HEK293 (cell line): ENCODE measurements around the gene EXOC2.

ENCODE experiments used
- ATF2 ChIP-seq: fragments of 450-650 bp; formaldehyde crosslinking; IDR thresholded peaks from 2 replicates; pipeline ENCODE4 v1.5.1; 2016; ENCODE audit warnings: missing biosample characterization, missing genetic modification characterization, low read depth
- CTCF ChIP-seq: fragments of 450-650 bp; formaldehyde crosslinking; IDR thresholded peaks from 2 replicates; pipeline ENCODE4 v1.5.1; 2016; ENCODE audit warnings: missing biosample characterization, missing genetic modification characterization
- KLF9 ChIP-seq: fragments of 450-650 bp; formaldehyde crosslinking; IDR thresholded peaks from 2 replicates; pipeline ENCODE4 v1.5.1; 2016; ENCODE audit warnings: missing biosample characterization, missing genetic modification characterization, low read depth
- TCF7L2 ChIP-seq: IDR thresholded peaks from 2 replicates; pipeline ENCODE4 v1.6.1; 2011; ENCODE audit warnings: low read depth, mild to moderate bottlenecking, inconsistent platforms, low read length, moderate library complexity, borderline replicate concordance
- YY1 ChIP-seq: fragments of 450-650 bp; formaldehyde crosslinking; IDR thresholded peaks from 2 replicates; pipeline ENCODE4 v1.5.1; 2018; ENCODE audit warnings: missing biosample characterization, missing genetic modification characterization
- ZNF121 ChIP-seq: fragments of 450-650 bp; formaldehyde crosslinking; IDR thresholded peaks from 2 replicates; pipeline ENCODE4 v1.5.1; 2016; ENCODE audit warnings: missing biosample characterization, missing genetic modification characterization
- ZNF132 ChIP-seq: fragments of 450-650 bp; formaldehyde crosslinking; IDR thresholded peaks from 2 replicates; pipeline ENCODE4 v1.5.1; 2017; ENCODE audit warnings: missing biosample characterization, missing genetic modification characterization, borderline replicate concordance
- ZNF18 ChIP-seq: fragments of 450-650 bp; formaldehyde crosslinking; IDR thresholded peaks from 2 replicates; pipeline ENCODE4 v1.5.1; 2016; ENCODE audit warnings: missing biosample characterization, missing genetic modification characterization
- ZNF23 ChIP-seq: fragments of 450-650 bp; formaldehyde crosslinking; IDR thresholded peaks from 2 replicates; pipeline ENCODE4 v1.5.1; 2016; ENCODE audit warnings: missing biosample characterization, missing genetic modification characterization, borderline replicate concordance
- ZNF239 ChIP-seq: fragments of 450-650 bp; formaldehyde crosslinking; IDR thresholded peaks from 2 replicates; pipeline ENCODE4 v1.5.1; 2016; ENCODE audit warnings: missing biosample characterization, missing genetic modification characterization
- ZNF621 ChIP-seq: fragments of 450-650 bp; formaldehyde crosslinking; IDR thresholded peaks from 2 replicates; pipeline ENCODE4 v1.5.1; 2017; ENCODE audit warnings: missing biosample characterization, missing genetic modification characterization

GRCh38 chr6:610882-611281 lies 82.1 kb downstream of the EXOC2 start:
- TF ChIP-seq ZNF18 (tag by site-specific recombination), result no peak
- no peak for TF ChIP-seq CTCF (tag by site-specific recombination)
- TF ChIP-seq ZNF23, result no peak
- TF ChIP-seq TCF7L2, result no peak
- TF ChIP-seq ZNF239 (tag by site-specific recombination), result no peak
- no peak for TF ChIP-seq ZNF621 (tag by site-specific recombination)
- TF ChIP-seq KLF9, result no peak
- TF ChIP-seq ZNF121, result no peak
- TF ChIP-seq ZNF132 (tag by site-specific recombination), result no peak
- no peak for TF ChIP-seq ATF2
- TF ChIP-seq YY1 (tag by site-specific recombination), result no peak
